Measurements from ENCODE around the gene HBE1.
A peak's percentile ranks its signal among the peaks of the same experiment; 100 is the strongest.

The HBE1 gene

DNA sequence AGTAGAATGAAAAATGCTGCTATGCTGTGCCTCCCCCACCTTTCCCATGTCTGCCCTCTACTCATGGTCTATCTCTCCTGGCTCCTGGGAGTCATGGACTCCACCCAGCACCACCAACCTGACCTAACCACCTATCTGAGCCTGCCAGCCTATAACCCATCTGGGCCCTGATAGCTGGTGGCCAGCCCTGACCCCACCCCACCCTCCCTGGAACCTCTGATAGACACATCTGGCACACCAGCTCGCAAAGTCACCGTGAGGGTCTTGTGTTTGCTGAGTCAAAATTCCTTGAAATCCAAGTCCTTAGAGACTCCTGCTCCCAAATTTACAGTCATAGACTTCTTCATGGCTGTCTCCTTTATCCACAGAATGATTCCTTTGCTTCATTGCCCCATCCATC is 14.9 kb upstream of the HBE1 start:
- no peak overlapping the region for H3K4me3 ChIP-seq (ENCODE audit: low read length)
- H3K27ac ChIP-seq (ENCODE audit: low read depth, low read length), result no peak overlapping the region
- H4K8ac ChIP-seq (ENCODE audit: low read depth, low read length), result no peak overlapping the region
- H3K18ac ChIP-seq (ENCODE audit: low read length), result no peak overlapping the region
- no peaks in the 10 kb centered on the region for H3K27me3 ChIP-seq (ENCODE audit: insufficient read depth, low read length, poor library complexity)
- no peak for DNase-seq
- WGBS (ENCODE audit: extremely low coverage, insufficient coverage, low lambda C conversion rate), result no CpG with 5 or more reads among the region's 2 CpGs
- no peak overlapping the region for H3K56ac ChIP-seq (ENCODE audit: low read length)
- H3K36me3 ChIP-seq (ENCODE audit: control insufficient read depth, insufficient read depth, low read length), result no peaks in the 10 kb centered on the region
- peaks cover 3% of the 10 kb centered on the region for H3K4me1 ChIP-seq (ENCODE audit: control insufficient read depth, low read depth, low read length)
- H3K4me2 ChIP-seq (ENCODE audit: low read length), result no peak overlapping the region
- H2BK5ac ChIP-seq (ENCODE audit: low read length), result no peak overlapping the region
- H4K5ac ChIP-seq (ENCODE audit: low read length), result no peak overlapping the region
- H3K23ac ChIP-seq (ENCODE audit: low read length), result no peak overlapping the region
- H2BK15ac ChIP-seq (replicated peaks; ENCODE audit: low read depth), result no peak overlapping the region
- no peak overlapping the region for H2BK120ac ChIP-seq (ENCODE audit: low read depth, low read length)
- H3K4ac ChIP-seq (ENCODE audit: low read depth, low read length), result no peak overlapping the region
- no peak overlapping the region for H3K9ac ChIP-seq (ENCODE audit: low read length)
- no peak overlapping the region for H2AK5ac ChIP-seq (ENCODE audit: low read length)
- H3K79me2 ChIP-seq (ENCODE audit: control insufficient read depth, insufficient read depth, low read length), result no peaks in the 10 kb centered on the region
- H3K79me1 ChIP-seq (ENCODE audit: low read length), result no peaks in the 10 kb centered on the region

DNA sequence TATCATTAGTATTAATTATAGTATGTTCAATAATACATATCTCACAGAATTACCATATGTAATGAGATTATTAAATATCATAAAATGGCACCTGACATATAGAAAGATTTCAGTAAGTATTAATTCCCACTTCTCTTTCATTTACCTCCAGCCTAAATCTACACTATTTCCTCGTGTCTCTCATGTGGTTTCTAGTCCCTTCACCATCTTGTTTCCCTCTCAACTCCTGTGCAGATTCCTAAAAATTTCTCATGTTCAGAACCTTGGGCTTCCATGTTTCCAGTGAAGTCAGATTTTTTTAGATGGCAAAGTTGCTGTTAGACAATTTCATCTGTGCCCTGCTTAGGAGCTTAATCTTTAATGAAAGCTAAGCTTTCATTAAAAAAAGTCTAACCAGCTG is 14.1 kb upstream of the HBE1 start:
- Histone ChIP-seq H3K18ac (ENCODE audit: low read length) (no peak overlapping the region), H3K4me3 (ENCODE audit: low read length) (no peak overlapping the region), H3K36me3 (ENCODE audit: control insufficient read depth, insufficient read depth, low read length) (no peaks in the 10 kb centered on the region), H2AK5ac (ENCODE audit: low read length) (no peak overlapping the region), H2BK120ac (ENCODE audit: low read depth, low read length) (no peak overlapping the region), H3K79me2 (ENCODE audit: control insufficient read depth, insufficient read depth, low read length) (no peaks in the 10 kb centered on the region), H3K4me2 (ENCODE audit: low read length) (no peak overlapping the region), H2BK15ac (replicated peaks; ENCODE audit: low read depth) (no peak overlapping the region), H3K27ac (ENCODE audit: low read depth, low read length) (no peak overlapping the region), H3K9ac (ENCODE audit: low read length) (no peak overlapping the region), H3K23ac (ENCODE audit: low read length) (no peak overlapping the region), H4K5ac (ENCODE audit: low read length) (no peak overlapping the region), H3K79me1 (ENCODE audit: low read length) (no peaks in the 10 kb centered on the region), H3K4me1 (ENCODE audit: control insufficient read depth, low read depth, low read length) (peaks cover 3% of the 10 kb centered on the region), H3K56ac (ENCODE audit: low read length) (no peak overlapping the region), H3K27me3 (ENCODE audit: insufficient read depth, low read length, poor library complexity) (no peaks in the 10 kb centered on the region), H3K4ac (ENCODE audit: low read depth, low read length) (no peak overlapping the region), H4K8ac (ENCODE audit: low read depth, low read length) (no peak overlapping the region), H2BK5ac (ENCODE audit: low read length) (no peak overlapping the region)
- no CpG with 5 or more reads among the region's 1 CpG for WGBS (ENCODE audit: extremely low coverage, insufficient coverage, low lambda C conversion rate)
- no peak for DNase-seq

DNA sequence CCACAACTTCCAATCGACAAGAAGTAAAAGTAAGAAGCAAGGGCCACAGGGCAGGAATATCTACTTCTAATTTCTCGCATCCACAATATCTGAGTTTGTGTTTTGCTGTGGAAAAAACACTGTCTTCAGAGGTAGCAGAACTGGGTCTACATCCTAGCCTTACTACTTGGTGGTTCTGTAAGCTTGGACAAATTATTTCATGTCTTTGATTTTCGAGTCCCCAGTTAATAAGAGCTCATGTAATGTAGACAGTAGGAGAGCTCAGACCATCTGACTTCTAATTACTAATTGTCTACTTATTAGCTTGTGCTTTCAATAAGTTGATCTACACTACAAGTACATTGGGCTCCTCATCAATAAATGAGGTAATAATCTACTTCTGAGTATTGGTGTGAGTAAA is 13.3 kb upstream of the HBE1 start:
- Histone ChIP-seq H3K27ac (ENCODE audit: low read depth, low read length) (no peak overlapping the region), H2BK5ac (ENCODE audit: low read length) (no peak overlapping the region), H3K4me1 (ENCODE audit: control insufficient read depth, low read depth, low read length) (peaks cover 3% of the 10 kb centered on the region), H3K4me2 (ENCODE audit: low read length) (no peak overlapping the region), H2BK15ac (replicated peaks; ENCODE audit: low read depth) (no peak overlapping the region), H3K27me3 (ENCODE audit: insufficient read depth, low read length, poor library complexity) (no peaks in the 10 kb centered on the region), H2AK5ac (ENCODE audit: low read length) (no peak overlapping the region), H3K79me2 (ENCODE audit: control insufficient read depth, insufficient read depth, low read length) (no peaks in the 10 kb centered on the region), H3K4ac (ENCODE audit: low read depth, low read length) (no peak overlapping the region), H3K36me3 (ENCODE audit: control insufficient read depth, insufficient read depth, low read length) (no peaks in the 10 kb centered on the region), H3K56ac (ENCODE audit: low read length) (no peak overlapping the region), H3K18ac (ENCODE audit: low read length) (no peak overlapping the region), H4K8ac (ENCODE audit: low read depth, low read length) (no peak overlapping the region), H3K9ac (ENCODE audit: low read length) (no peak overlapping the region), H2BK120ac (ENCODE audit: low read depth, low read length) (no peak overlapping the region), H4K5ac (ENCODE audit: low read length) (no peak overlapping the region), H3K79me1 (ENCODE audit: low read length) (no peaks in the 10 kb centered on the region), H3K23ac (ENCODE audit: low read length) (no peak overlapping the region), H3K4me3 (ENCODE audit: low read length) (no peak overlapping the region)
- no CpG with 5 or more reads among the region's 3 CpGs for WGBS (ENCODE audit: extremely low coverage, insufficient coverage, low lambda C conversion rate)
- no peak for DNase-seq

DNA sequence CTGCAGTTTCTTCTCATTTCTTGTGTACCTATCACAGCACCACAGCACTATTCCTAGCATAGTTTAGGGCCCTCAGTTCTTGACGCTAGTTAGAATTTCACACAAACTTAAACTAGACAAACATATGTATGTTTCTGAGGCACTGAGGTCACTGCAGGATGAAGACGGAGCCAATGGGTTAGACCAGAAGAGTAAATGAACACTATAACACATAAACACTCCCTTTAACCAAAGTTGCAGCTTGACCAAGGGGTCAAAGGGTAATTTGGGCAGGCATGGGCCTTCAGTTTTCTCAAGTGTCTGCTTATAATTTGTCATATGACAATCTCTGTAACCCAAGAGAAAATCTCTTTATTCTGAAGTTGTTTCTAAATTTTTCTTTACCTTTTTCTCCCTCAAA is 12.9 kb upstream of the HBE1 start:
- Histone ChIP-seq H3K79me2 (ENCODE audit: control insufficient read depth, insufficient read depth, low read length) (no peaks in the 10 kb centered on the region), H3K27ac (ENCODE audit: low read depth, low read length) (no peak overlapping the region), H3K36me3 (ENCODE audit: control insufficient read depth, insufficient read depth, low read length) (no peaks in the 10 kb centered on the region), H2BK5ac (ENCODE audit: low read length) (no peak overlapping the region), H3K18ac (ENCODE audit: low read length) (no peak overlapping the region), H2BK120ac (ENCODE audit: low read depth, low read length) (no peak overlapping the region), H3K4ac (ENCODE audit: low read depth, low read length) (no peak overlapping the region), H2AK5ac (ENCODE audit: low read length) (no peak overlapping the region), H3K4me3 (ENCODE audit: low read length) (no peak overlapping the region), H3K9ac (ENCODE audit: low read length) (no peak overlapping the region), H3K27me3 (ENCODE audit: insufficient read depth, low read length, poor library complexity) (no peaks in the 10 kb centered on the region), H3K79me1 (ENCODE audit: low read length) (no peaks in the 10 kb centered on the region), H4K5ac (ENCODE audit: low read length) (no peak overlapping the region), H3K23ac (ENCODE audit: low read length) (no peak overlapping the region), H4K8ac (ENCODE audit: low read depth, low read length) (no peak overlapping the region), H2BK15ac (replicated peaks; ENCODE audit: low read depth) (no peak overlapping the region), H3K56ac (ENCODE audit: low read length) (no peak overlapping the region), H3K4me1 (ENCODE audit: control insufficient read depth, low read depth, low read length) (peaks cover 3% of the 10 kb centered on the region), H3K4me2 (ENCODE audit: low read length) (no peak overlapping the region)
- WGBS (ENCODE audit: extremely low coverage, insufficient coverage, low lambda C conversion rate), result no CpG with 5 or more reads among the region's 2 CpGs
- DNase-seq, result no peak

DNA sequence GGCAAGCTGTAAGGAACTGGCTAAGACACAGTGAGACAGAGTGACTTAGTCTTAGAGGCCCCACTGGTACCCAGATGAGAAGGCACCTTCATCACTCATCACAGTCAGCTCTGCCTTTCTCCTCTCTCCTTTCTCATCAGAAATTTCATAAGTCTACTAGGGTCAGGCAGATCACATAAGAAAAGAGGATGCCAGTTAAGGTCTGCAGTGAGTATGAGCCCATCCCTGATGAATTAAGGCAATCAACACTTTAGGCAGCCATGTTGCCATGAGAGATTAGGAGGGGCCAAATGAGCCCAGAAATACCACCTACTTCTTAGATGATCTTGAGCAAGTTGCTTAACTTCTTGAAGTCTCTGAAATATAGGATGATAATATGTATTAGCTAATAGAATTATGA is 11.9 kb upstream of the HBE1 start:
- Histone ChIP-seq H3K36me3 (ENCODE audit: control insufficient read depth, insufficient read depth, low read length) (no peaks in the 10 kb centered on the region), H2AK5ac (ENCODE audit: low read length) (no peak overlapping the region), H3K18ac (ENCODE audit: low read length) (no peak overlapping the region), H3K56ac (ENCODE audit: low read length) (no peak overlapping the region), H3K4me2 (ENCODE audit: low read length) (no peak overlapping the region), H4K8ac (ENCODE audit: low read depth, low read length) (no peak overlapping the region), H2BK120ac (ENCODE audit: low read depth, low read length) (no peak overlapping the region), H3K27ac (ENCODE audit: low read depth, low read length) (no peak overlapping the region), H2BK15ac (replicated peaks; ENCODE audit: low read depth) (peak overlapping the region; percentile 39), H3K79me2 (ENCODE audit: control insufficient read depth, insufficient read depth, low read length) (no peaks in the 10 kb centered on the region), H2BK5ac (ENCODE audit: low read length) (no peak overlapping the region), H3K4ac (ENCODE audit: low read depth, low read length) (no peak overlapping the region), H3K23ac (ENCODE audit: low read length) (no peak overlapping the region), H3K4me3 (ENCODE audit: low read length) (no peak overlapping the region), H3K79me1 (ENCODE audit: low read length) (no peaks in the 10 kb centered on the region), H4K5ac (ENCODE audit: low read length) (no peak overlapping the region), H3K9ac (ENCODE audit: low read length) (no peak overlapping the region), H3K4me1 (ENCODE audit: control insufficient read depth, low read depth, low read length) (peaks cover 3% of the 10 kb centered on the region), H3K27me3 (ENCODE audit: insufficient read depth, low read length, poor library complexity) (no peaks in the 10 kb centered on the region)
- no peak for DNase-seq

DNA sequence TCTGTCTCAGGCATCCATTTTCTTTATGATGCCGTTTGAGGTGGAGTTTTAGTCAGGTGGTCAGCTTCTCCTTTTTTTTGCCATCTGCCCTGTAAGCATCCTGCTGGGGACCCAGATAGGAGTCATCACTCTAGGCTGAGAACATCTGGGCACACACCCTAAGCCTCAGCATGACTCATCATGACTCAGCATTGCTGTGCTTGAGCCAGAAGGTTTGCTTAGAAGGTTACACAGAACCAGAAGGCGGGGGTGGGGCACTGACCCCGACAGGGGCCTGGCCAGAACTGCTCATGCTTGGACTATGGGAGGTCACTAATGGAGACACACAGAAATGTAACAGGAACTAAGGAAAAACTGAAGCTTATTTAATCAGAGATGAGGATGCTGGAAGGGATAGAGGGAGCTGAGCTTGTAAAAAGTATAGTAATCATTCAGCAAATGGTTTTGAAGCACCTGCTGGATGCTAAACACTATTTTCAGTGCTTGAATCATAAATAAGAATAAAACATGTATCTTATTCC is 10.9 kb upstream of the HBE1 start:
- Histone ChIP-seq H3K4me1 (ENCODE audit: control insufficient read depth, low read depth, low read length) (peaks cover 3% of the 10 kb centered on the region), H3K23ac (ENCODE audit: low read length) (no peak overlapping the region), H3K4ac (ENCODE audit: low read depth, low read length) (no peak overlapping the region), H3K27ac (ENCODE audit: low read depth, low read length) (no peak overlapping the region), H2BK15ac (replicated peaks; ENCODE audit: low read depth) (no peak overlapping the region), H4K8ac (ENCODE audit: low read depth, low read length) (no peak overlapping the region), H3K4me3 (ENCODE audit: low read length) (no peak overlapping the region), H3K18ac (ENCODE audit: low read length) (no peak overlapping the region), H4K5ac (ENCODE audit: low read length) (no peak overlapping the region), H3K4me2 (ENCODE audit: low read length) (no peak overlapping the region), H3K79me2 (ENCODE audit: control insufficient read depth, insufficient read depth, low read length) (no peaks in the 10 kb centered on the region), H2BK120ac (ENCODE audit: low read depth, low read length) (no peak overlapping the region), H3K56ac (ENCODE audit: low read length) (no peak overlapping the region), H3K36me3 (ENCODE audit: control insufficient read depth, insufficient read depth, low read length) (no peaks in the 10 kb centered on the region), H2BK5ac (ENCODE audit: low read length) (no peak overlapping the region), H3K27me3 (ENCODE audit: insufficient read depth, low read length, poor library complexity) (no peaks in the 10 kb centered on the region), H3K9ac (ENCODE audit: low read length) (no peak overlapping the region), H3K79me1 (ENCODE audit: low read length) (no peaks in the 10 kb centered on the region), H2AK5ac (ENCODE audit: low read length) (no peak overlapping the region)
- WGBS (ENCODE audit: extremely low coverage, insufficient coverage, low lambda C conversion rate), result no CpG with 5 or more reads among the region's 3 CpGs
- peak; percentile 97 for DNase-seq
